NCI-H2227 treated with DMSO at 0.1 percent for 48 hours (cell line): ENCODE results near the gene TTF2.
A peak's percentile ranks its signal among the peaks of the same experiment; 100 is the strongest.
"Not testable (repeated sequence)": the region's sequence is repeated elsewhere in the genome, so short reads cannot be mapped to it uniquely, and the experiment has no call there.

Source experiments
- DNase-seq: peaks from one replicate; lab custom pipeline; 2025; lab: John Stamatoyannopoulos, UW

The TTF2 gene

GRCh38 chr1:117121589-117122329 lies 61.6 kb downstream of the TTF2 start, which contains the start of gene TRIM45:
TRIM45 (minus strand) TSS chr1:117121749; CDS start chr1:117121201, 548 bp downstream.
- peak; percentile 99 for DNase-seq

- DNase-seq, result no peak
Observed at GRCh38 chr1:117122330-117123025, 62.4 kb downstream of the TTF2 start.

DNA sequence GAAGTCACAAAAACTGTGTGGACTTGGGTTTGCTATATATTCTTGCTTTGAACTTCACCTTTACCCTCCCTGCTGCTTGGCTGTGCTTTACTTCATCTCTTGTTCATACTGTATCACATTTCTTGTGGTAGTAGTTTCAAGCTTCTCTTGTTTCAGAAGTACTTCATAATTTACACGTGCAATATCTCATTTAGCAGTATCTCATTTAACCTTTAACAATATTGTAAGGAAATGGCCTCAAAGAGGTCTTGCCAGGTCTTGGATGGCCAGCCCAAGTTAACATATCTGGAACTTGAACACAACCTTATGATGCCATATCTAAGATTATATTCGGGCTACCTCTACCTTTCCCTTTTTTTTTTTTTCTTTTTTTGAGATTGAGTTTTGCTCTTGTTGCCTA lies 63.1 kb downstream of the TTF2 start:
- DNase-seq, result no peak

GRCh38 chr1:117124661-117125060 lies 64.5 kb downstream of the TTF2 start:
- no peak for DNase-seq

GRCh38 chr1:117127795-117128194 lies 67.7 kb downstream of the TTF2 start:
- DNase-seq, result no peak

DNA sequence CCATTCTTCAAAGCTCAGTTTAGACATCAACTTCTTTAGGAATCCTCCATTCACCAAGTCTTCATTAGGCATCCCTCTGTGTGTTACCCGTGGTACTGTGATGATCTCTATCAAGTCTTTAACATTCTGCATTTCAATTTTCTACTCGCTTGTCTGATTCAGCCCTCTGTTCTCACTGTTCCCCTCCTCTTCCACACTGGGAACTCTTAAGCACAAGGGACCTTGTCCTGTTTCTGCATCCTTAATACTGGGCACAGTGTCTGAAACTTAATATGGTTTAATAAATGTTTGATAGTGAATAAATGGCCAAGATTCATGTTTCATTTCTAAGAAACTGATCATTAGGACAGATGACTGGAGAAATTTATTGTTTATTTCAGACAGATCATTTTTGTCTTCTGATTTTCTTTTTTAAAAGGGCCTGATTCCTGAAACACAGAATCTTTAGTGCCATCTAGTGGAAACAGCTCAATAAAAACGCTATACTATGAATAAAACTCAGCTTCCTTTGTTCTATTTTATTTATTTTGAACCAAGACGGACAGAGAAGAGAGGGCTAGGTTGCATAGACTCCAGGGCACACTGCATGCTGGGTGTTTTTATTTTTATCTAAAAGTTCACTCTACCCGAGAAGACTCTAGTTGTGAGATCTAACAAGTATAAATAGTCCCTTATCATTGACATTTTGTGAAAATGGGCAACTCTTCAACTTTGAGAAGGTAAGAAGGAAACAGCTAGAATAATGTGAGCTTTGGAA lies 68.4 kb downstream of the TTF2 start:
- DNase-seq, result peak; percentile 78

DNA sequence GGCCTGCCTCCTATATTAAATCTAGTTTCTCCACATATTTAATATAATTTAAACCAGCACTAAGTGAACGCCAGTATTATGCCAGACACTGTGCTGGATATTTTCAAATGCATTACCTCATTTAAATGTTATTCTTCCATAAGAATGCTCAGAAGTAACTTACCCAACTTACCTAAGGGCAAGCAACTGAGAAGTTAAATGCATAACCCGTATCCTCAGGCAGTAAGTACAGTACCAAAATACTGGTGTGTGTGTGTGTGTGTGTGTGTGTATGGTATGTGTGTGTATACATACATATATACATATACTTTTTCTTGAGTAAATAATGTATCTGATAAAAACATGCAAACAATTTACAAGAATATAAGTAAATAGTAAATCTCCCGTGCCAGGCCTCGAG lies 70.4 kb downstream of the TTF2 start:
- DNase-seq, result no peak

GRCh38 chr1:117135329-117135728 lies 75.2 kb downstream of the TTF2 start:
- DNase-seq, result no peak

DNA sequence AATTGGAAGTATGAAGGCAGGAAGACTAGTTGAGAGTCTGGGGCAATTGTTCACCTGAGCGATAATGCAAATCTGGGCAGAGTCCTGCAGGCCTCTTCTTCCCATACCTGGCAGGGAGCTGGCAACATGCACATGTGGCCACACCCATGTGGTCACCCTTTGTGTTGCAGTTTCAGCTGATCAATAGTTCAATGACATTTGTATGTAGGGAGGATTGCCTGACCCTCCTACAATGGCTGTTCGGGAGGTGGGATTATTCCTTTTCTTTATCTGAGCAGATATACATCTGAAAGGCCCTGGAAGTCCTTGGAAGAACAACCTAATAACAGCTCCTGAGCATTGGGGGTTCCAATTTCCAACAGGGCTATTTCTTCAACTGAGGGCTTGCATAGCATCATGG lies 76.6 kb downstream of the TTF2 start:
- DNase-seq, result no peak

- peak; percentile 88 for DNase-seq
Observed at GRCh38 chr1:117137281-117137855, 77.2 kb downstream of the TTF2 start.

- peak; percentile 59 for DNase-seq
Observed at GRCh38 chr1:117138106-117138505, 78.0 kb downstream of the TTF2 start.

GRCh38 chr1:117138561-117138960 lies 78.4 kb downstream of the TTF2 start:
- no peak for DNase-seq

DNA sequence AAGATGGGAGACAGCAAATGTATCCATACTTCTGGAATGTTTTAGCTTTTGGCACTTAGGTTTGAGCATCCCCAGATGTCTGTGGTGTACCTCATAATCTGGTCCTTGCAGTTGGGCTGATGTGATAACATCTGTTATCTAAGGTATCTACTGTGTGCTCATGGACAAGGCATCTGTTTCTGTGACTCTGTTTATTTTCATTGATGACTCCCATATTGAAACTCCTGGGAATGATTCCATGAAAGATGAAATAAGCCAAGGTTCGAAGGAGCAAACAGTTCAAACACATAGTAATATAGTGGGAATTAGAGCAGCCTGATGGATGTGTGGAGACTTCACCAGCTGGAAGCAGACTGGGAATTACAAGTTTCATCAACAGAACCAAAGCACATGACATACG lies 82.1 kb downstream of the TTF2 start:
- DNase-seq, result no peak

DNA sequence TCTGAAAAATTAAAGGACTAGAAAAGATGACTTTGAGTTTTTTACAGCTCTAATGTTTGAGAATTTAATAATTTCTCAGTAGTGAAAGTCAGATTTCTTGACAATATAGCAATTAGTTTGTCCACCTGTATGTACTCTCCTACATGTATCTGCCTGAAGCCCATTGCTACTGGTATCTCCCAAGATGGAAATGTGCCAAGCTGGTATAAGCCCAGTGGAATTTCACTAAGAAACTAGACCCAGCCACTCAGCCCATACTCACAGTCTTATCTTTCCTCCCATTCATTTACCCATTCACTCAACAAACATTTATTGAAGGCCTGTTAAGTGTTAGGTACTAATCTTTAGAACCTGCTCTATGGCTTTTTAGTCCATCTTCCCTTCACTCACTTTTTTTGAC lies 83.0 kb downstream of the TTF2 start:
- no peak for DNase-seq

DNA sequence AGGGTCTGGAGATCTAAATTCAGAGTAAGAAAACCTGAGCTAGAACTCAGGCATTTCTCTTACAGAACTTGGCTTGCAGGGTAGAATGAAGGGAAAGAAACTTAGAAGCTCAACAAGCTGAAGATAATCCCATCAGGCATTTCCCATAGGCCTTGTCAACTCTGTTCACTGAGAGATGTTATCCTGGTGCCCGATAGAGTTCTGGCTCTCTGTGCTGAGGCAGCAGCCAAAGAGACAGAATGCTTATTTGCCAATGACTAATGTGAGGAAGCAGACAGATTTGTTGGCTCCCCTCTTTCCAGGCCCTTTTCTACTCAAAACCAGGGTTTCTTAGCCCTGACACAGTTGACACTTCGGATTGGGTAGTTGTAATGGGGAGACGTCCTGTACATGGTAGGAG lies 83.7 kb downstream of the TTF2 start:
- DNase-seq, result no peak

DNA sequence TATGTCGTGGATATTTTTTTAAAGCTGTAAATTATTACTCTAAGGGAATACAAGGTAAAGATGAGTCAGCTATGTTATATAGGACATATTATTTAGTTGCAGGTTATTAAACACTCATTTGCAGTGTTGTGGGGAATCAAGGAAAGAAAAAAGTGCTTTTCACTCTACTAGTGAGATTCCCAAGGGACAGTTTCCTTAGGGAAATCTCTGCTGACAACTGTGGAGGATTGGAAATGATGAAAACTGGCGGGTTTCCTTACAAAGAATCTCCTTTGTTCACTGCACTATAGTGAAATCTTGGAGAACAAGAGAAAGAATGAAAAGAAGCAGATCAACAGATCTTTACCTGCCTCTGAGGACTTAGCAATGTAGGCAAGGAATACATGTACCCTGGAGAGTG lies 85.9 kb downstream of the TTF2 start:
- DNase-seq, result no peak

- DNase-seq, result peak; percentile 32
Observed at GRCh38 chr1:117146575-117147340, 86.6 kb downstream of the TTF2 start.

- no peak for DNase-seq
Observed at GRCh38 chr1:117147341-117147831, 87.3 kb downstream of the TTF2 start.

GRCh38 chr1:117147856-117148588 lies 87.9 kb downstream of the TTF2 start:
- no peak for DNase-seq

DNA sequence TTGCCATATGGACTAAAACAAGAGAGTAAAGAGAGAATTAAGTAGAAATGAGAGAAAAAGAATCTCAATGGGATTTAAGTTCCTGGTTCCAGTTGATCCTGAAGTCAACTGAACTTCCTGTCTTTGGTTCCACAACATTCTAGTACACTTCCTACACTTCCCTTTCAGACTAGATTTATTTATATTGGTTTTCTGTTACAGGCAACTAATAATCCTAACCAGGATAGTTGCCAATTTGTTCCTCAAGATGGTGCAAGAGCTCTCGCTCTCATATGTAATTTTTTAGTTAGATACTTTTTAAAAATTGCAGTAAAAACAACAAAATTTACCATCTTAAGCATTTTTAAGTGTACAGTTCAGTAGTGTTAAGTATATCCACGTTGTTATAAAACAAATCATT lies 90.2 kb downstream of the TTF2 start:
- DNase-seq, result no peak

DNA sequence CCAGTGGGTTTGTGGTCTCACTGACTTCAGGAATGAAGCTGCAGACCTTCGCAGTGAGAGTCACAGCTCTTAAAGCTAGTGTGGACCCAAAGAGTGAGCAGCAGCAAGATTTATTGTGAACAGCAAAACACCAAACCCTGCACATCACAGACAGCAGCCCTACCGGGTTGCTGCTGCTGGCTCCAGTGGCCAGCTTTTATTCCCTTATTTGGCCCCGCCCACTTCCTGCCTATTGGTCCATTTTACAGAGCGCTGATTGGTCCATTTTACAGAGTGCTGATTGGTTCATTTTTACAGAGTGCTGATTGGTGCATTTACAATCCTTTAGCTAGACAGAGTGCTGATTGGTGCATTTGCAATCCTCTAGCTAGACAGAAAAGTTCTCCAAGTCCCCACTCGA lies 91.2 kb downstream of the TTF2 start:
- DNase-seq, result not testable (repeated sequence)
